K562 (cell line): ENCODE results near the gene QSOX2. TPM values are rescaled to one million over a fixed set of nuclear protein-coding genes. Genes with fewer than 3 reads are reported as not detected.

ENCODE experiments used
- ATAC-seq: fragments of 200-7000 bp; cut with Tn5 transposase; 3 replicates; pipeline ENCODE4 v1.9.1; 2020; ENCODE audit warnings: moderate library complexity
- BruUV-seq: library from RNA; stranded (reverse); fragments of 400-500 nt; replicated peaks from 2 replicates; lab custom pipeline; 2021; lab: Mats Ljungman, UMichigan
- CTCF ChIA-PET: fragments of 300-600 bp; formaldehyde crosslinking; extraction: SDS; loops from one replicate; lab custom pipeline; 2021; ENCODE audit warnings: low intra/inter-chr PET ratio; lab: Yijun Ruan, JAX
- POLR2A ChIA-PET: fragments of 300-600, 350-650 bp; sonication (Branson Sonifier 250); formaldehyde crosslinking; extraction: SDS; loops from one replicate; lab custom pipeline; 2021; ENCODE audit warnings: antibody characterized with exemption, inconsistent platforms; lab: Yijun Ruan, JAX
- DNase-seq, 4 experiments: peaks; one replicate each; pipeline versions ENCODE4 v3.0.0 to v3.0.0-alpha.2; 2011 to 2018; ENCODE audit warnings: low spot score in 3 of 4, mixed read lengths in 3 of 4; ENCODE audit errors: extremely low read depth in 1 of 4
- FAIRE-seq: peaks from 2 replicates; lab custom pipeline; 2011; peaks lifted over from hg19 to GRCh38; lab: Jason Lieb, UNC
- H2AFZ ChIP-seq: 2 replicates; pipeline ENCODE4 v1.6.0; 2011; ENCODE audit warnings: low read depth, low read length, control low read depth, inconsistent platforms
- H3K27ac ChIP-seq: fragments of 200-600 bp; 3 replicates; pipeline ENCODE4 v1.8.0; 2011; ENCODE audit warnings: low read depth, mild to moderate bottlenecking, control low read depth, inconsistent platforms, low read length, moderate library complexity, mixed read lengths; ENCODE audit errors: extremely low read depth
- H3K27me3 ChIP-seq, 2 experiments: fragments of 300-600 bp in 1 of 2; 2 replicates in 1 of 2; 3 replicates in 1 of 2; pipeline versions ENCODE4 v1.6.0 to v1.8.0; 2011; ENCODE audit warnings: inconsistent platforms in 2 of 2, low read length in 2 of 2, mild to moderate bottlenecking in 1 of 2, mixed read lengths in 1 of 2, moderate library complexity in 1 of 2; ENCODE audit not compliant: control insufficient read depth in 2 of 2, insufficient read depth in 2 of 2
- H3K36me3 ChIP-seq: fragments of 300-600 bp; 3 replicates; pipeline ENCODE4 v1.8.0; 2011; ENCODE audit warnings: mild to moderate bottlenecking, low read length, inconsistent platforms; ENCODE audit not compliant: control insufficient read depth, insufficient read depth
- H3K4me1 ChIP-seq, 2 experiments: fragments of 200-600 bp in 1 of 2; replicated peaks in 1 of 2; 2 replicates in 1 of 2; 3 replicates in 1 of 2; pipeline versions ENCODE4 v1.5.1 to v1.8.0; 2011; ENCODE audit warnings: inconsistent platforms in 2 of 2, low read length in 2 of 2, mild to moderate bottlenecking in 1 of 2, mixed read lengths in 1 of 2, moderate library complexity in 1 of 2; ENCODE audit not compliant: control insufficient read depth in 2 of 2, insufficient read depth in 2 of 2
- H3K4me2 ChIP-seq: 2 replicates; pipeline ENCODE4 v1.6.1; 2011; ENCODE audit warnings: low read length, control low read depth, inconsistent platforms, mixed read lengths; ENCODE audit not compliant: insufficient read depth
- H3K4me3 ChIP-seq: fragments of 200-600 bp; sonication (generic), shearing (Covaris generic); 2 replicates; pipeline ENCODE4 v1.5.1; 2016; ENCODE audit warnings: control low read depth, inconsistent platforms
- H3K79me2 ChIP-seq: fragments of 200-600 bp; 3 replicates; pipeline ENCODE4 v1.8.0; 2011; ENCODE audit warnings: low read length, inconsistent platforms; ENCODE audit not compliant: control insufficient read depth, insufficient read depth
- H3K9ac ChIP-seq, 2 experiments: 2 replicates each; pipeline versions ENCODE4 v1.6.0 to v1.6.1; 2011; ENCODE audit warnings: low read depth in 2 of 2, low read length in 2 of 2, control low read depth in 1 of 2, inconsistent platforms in 1 of 2, mild to moderate bottlenecking in 1 of 2, mixed read lengths in 1 of 2; ENCODE audit not compliant: insufficient read depth in 1 of 2
- H3K9me1 ChIP-seq: one replicate; pipeline ENCODE4 v1.6.0; 2011; ENCODE audit warnings: inconsistent platforms, mild to moderate bottlenecking, low read length, moderate library complexity; ENCODE audit not compliant: control insufficient read depth, insufficient read depth
- H3K9me3 ChIP-seq: replicated peaks from 2 replicates; pipeline ENCODE4 v1.5.1; 2011; ENCODE audit warnings: low read depth, low read length, inconsistent platforms; ENCODE audit not compliant: control insufficient read depth, insufficient read depth
- H4K20me1 ChIP-seq: replicated peaks from 2 replicates; pipeline ENCODE4 v1.6.1; 2011; ENCODE audit warnings: low read length, inconsistent platforms, mixed read lengths; ENCODE audit not compliant: control insufficient read depth, insufficient read depth
- ASH1L ChIP-seq: fragments of 450-650 bp; IDR thresholded peaks from 2 replicates; pipeline ENCODE4 v1.6.1; 2018; ENCODE audit warnings: borderline replicate concordance, mild to moderate bottlenecking, low read depth; ENCODE audit not compliant: partially characterized antibody
- ATF6 ChIP-seq: sonication (generic); formaldehyde crosslinking; IDR thresholded peaks from 2 replicates; pipeline ENCODE4 v1.4.0; 2020; ENCODE audit warnings: mild to moderate bottlenecking, missing genetic modification reagents
- CEBPG ChIP-seq, 3 experiments: fragments of 200-800 bp in 1 of 3; sonication (Bioruptor generic) in 1 of 3; sonication (generic) in 1 of 3; formaldehyde crosslinking in 1 of 3; IDR thresholded peaks in 2 of 3; conservative IDR thresholded peaks in 1 of 3; 2 replicates each; pipeline versions ENCODE4 v1.6.1 to v1.8.0; 2016 to 2022; ENCODE audit warnings: missing compliant biosample characterization in 2 of 3, missing genetic modification characterization in 2 of 3, mild to moderate bottlenecking in 1 of 3, missing genetic modification reagents in 1 of 3
- FOXP1 ChIP-seq: sonication (generic); formaldehyde crosslinking; IDR thresholded peaks from 2 replicates; pipeline ENCODE4 v1.8.0; 2022; ENCODE audit warnings: mild to moderate bottlenecking, missing genetic modification reagents
- MAFG ChIP-seq: fragments of 450-650 bp; conservative IDR thresholded peaks from 2 replicates; pipeline ENCODE4 v1.6.1; 2016; ENCODE audit warnings: missing genetic modification characterization, missing compliant biosample characterization
- MCM2 ChIP-seq: fragments of 450-650 bp; IDR thresholded peaks from 2 replicates; pipeline ENCODE4 v1.6.1; 2017; ENCODE audit warnings: low read depth, mild to moderate bottlenecking
- MED1 ChIP-seq: sonication (generic); formaldehyde crosslinking; IDR thresholded peaks from 2 replicates; pipeline ENCODE4 v1.8.1; 2023; ENCODE audit warnings: missing genetic modification reagents, borderline replicate concordance
- MTF1 ChIP-seq: fragments of 250-450 bp; sonication (Bioruptor Pico); IDR thresholded peaks from 2 replicates; pipeline ENCODE4 v1.9.0; 2021; ENCODE audit warnings: moderate library complexity, mild to moderate bottlenecking, inconsistent platforms, borderline replicate concordance
- SMAD2 ChIP-seq: fragments of 150-350 bp; IDR thresholded peaks from 2 replicates; pipeline ENCODE4 v1.6.1; 2014; ENCODE audit warnings: low read depth, mild to moderate bottlenecking, low read length
- SMARCA5 ChIP-seq: fragments of 450-650 bp; IDR thresholded peaks from 2 replicates; pipeline ENCODE4 v1.6.1; 2016
- STAT5A ChIP-seq: IDR thresholded peaks from 2 replicates; pipeline ENCODE4 v1.6.1; 2012; ENCODE audit warnings: low read length, inconsistent platforms, borderline replicate concordance
- SUPT5H ChIP-seq: fragments of 450-650 bp; IDR thresholded peaks from 2 replicates; pipeline ENCODE4 v1.6.1; 2016
- WGBS: fragments of 100-300 bp; shearing (Covaris generic); methylation state at CpG from one replicate; pipeline ENCODE4 v1.1.6; 2016; ENCODE audit warnings: low coverage, mixed read lengths; ENCODE audit not compliant: insufficient coverage; ENCODE audit errors: missing lambda C conversion rate; 5-methylcytosine and 5-hydroxymethylcytosine counted together
- in situ Hi-C: fragments of 300-500 bp; cut with MboI; formaldehyde crosslinking; loops from 4 replicates; pipeline ENCODE4 v1.15.0; 2018; ENCODE audit warnings: inconsistent platforms, mixed read lengths
- intact Hi-C: fragments of 100-400 bp; cut with micrococcal nuclease; formaldehyde crosslinking; loops from 2 replicates; pipeline ENCODE4 v1.14.2; 2022
- polyA plus RNA-seq, 8 experiments: library from polyadenylated mRNA; depleted of rRNA in 4 of 8; stranded (reverse) in 5 of 8; unstranded in 3 of 8; fragments of >200 nt; fragmentation: Nextera tagmentation in 2 of 8; fragmentation: Illumina TruSeq in 1 of 8; extraction: Ambion mirVana in 2 of 8; extraction: Trizol in 1 of 8; gene quantifications; 2 replicates each; pipeline versions ENCODE4 v1.2.1 to v1.2.3, GENCODE V29; 2011 to 2014; ENCODE audit warnings: inconsistent platforms in 1 of 8, missing spikeins in 1 of 8
- total RNA-seq, 7 experiments: library from RNA; depleted of rRNA in 6 of 7; stranded (reverse); fragments of >200 nt in 6 of 7; fragmentation: Illumina TruSeq in 2 of 7; extraction: Trizol in 2 of 7; gene quantifications; 2 replicates each; pipeline versions ENCODE4 v1.2.1 to v1.2.3, GENCODE V29; 2011 to 2021; ENCODE audit warnings: low replicate concordance in 1 of 7
- TF ChIP-seq, protein P1 (sequence below): sonication (generic); formaldehyde crosslinking; IDR thresholded peaks from 2 replicates; pipeline ENCODE4 v1.9.0; 2022; ENCODE audit warnings: mild to moderate bottlenecking, missing genetic modification reagents

QSOX2 gene
- total and polyA plus RNA-seq, 9 of the 15 experiments (the other 6 are each of a cell fraction or from before 2014, with no cell fraction given), result 0.51 to 23.7 (median 12.7) TPM

DNA sequence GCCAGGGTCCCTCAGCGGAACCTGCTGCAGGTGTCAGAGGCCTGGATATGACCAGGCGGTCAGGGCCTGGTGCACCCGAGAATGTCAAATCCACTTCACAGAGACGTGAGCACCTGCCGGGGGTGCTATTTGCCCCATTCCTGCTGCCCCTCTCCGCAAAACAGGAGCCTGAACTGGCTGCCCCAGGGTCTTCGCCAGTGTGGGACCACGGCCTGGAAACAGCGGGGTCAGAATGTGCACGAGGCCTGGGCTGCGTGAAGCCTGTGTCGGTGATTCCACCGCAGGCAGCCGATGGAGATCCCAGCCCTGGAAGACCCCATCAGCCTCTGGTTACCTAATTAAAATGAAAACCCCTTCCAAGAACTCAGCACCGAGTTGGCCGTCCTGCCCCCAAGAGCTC is 85.8 kb downstream of the QSOX2 start:
- Histone ChIP-seq H3K9me1 (no peaks in the 10 kb centered on the region), H3K9ac (no peak overlapping the region), H3K4me2 (no peak overlapping the region), H3K79me2 (no peaks in the 10 kb centered on the region), H3K4me3 (no peak overlapping the region), H3K4me1 (peaks cover 0 to 17% of the 10 kb centered on the region in 2 experiments; a peak in 2 of 5 replicates), H3K9me3 (peaks cover 3% of the 10 kb centered on the region; the same call in 1 of the 2 replicates), H3K36me3 (no peaks in the 10 kb centered on the region), H3K27me3 (peaks cover 57 to 70% of the 10 kb centered on the region in 2 experiments), H4K20me1 (peaks cover 3% of the 10 kb centered on the region; the same call in 1 of the 2 replicates), H2AFZ (no peak overlapping the region), H3K27ac (no peak overlapping the region)
- WGBS, result 34% methylated on average over 11 of the region's 16 CpGs
- intact Hi-C loops, result no loop called here
- FAIRE-seq (no peak), ATAC-seq (no peak), DNase-seq (no peak)
- ChIA-PET POLR2A (no interaction called here), CTCF (interaction anchor here (0.6 kb wide), 1 partner anchor 70 kb away, joined by 3 read pairs; no protein-coding TSS in a partner anchor)
- in situ Hi-C loops, result no loop called here
- TF ChIP-seq MAFG, result no peak
- no peak for TF ChIP-seq SUPT5H
- TF ChIP-seq, protein P1, sequence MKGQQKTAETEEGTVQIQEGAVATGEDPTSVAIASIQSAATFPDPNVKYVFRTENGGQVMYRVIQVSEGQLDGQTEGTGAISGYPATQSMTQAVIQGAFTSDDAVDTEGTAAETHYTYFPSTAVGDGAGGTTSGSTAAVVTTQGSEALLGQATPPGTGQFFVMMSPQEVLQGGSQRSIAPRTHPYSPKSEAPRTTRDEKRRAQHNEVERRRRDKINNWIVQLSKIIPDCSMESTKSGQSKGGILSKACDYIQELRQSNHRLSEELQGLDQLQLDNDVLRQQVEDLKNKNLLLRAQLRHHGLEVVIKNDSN (CRISPR knock-in tag), result no peak
- TF ChIP-seq CEBPG (CRISPR knock-in tag; IDR thresholded peaks at IDR 0.05), result no peak
- no peak for TF ChIP-seq CEBPG (tag; conservative IDR thresholded peaks at IDR 0.05 in 1 of 2, IDR thresholded peaks at IDR 0.05 in 1 of 2)
- no peak for TF ChIP-seq SMARCA5
- no peak for TF ChIP-seq SMAD2
- no peak for TF ChIP-seq MCM2
- TF ChIP-seq MED1 (CRISPR knock-in tag), result no peak
- TF ChIP-seq ATF6, result no peak
- TF ChIP-seq MTF1 (CRISPR knock-in tag), result no peak
- no peak for TF ChIP-seq FOXP1 (CRISPR knock-in tag)
- TF ChIP-seq STAT5A, result no peak
- no peak for TF ChIP-seq ASH1L
- no TSS peak for BruUV-seq
